ENCODE results near the gene TLR1.
A peak's percentile ranks its signal among the peaks of the same experiment; 100 is the strongest.
"Not testable (repeated sequence)": the region's sequence is repeated elsewhere in the genome, so short reads cannot be mapped to it uniquely, and the experiment has no call there.

The TLR1 gene

GRCh38 chr4:38804654-38805295 is at the start of gene TLR1:
TSS of gene TLR1 (minus strand) at chr4:38804791. CDS start at chr4:38798831, 5,960 bp downstream.
- peak; percentile 25 for DNase-seq

GRCh38 chr4:38846015-38846414 is 41.4 kb upstream of the TLR1 start:
- no peak for DNase-seq

GRCh38 chr4:38842994-38843393 is 38.4 kb upstream of the TLR1 start:
- DNase-seq = no peak

- DNase-seq = no peak
Observed at GRCh38 chr4:38837849-38838248, 33.3 kb upstream of the TLR1 start.

GRCh38 chr4:38837334-38837733 is 32.7 kb upstream of the TLR1 start:
- DNase-seq = no peak

GRCh38 chr4:38834570-38834969 is 30.0 kb upstream of the TLR1 start:
- no peak for DNase-seq

GRCh38 chr4:38832624-38833528 is 28.3 kb upstream of the TLR1 start:
- no peak for DNase-seq

- no peak for DNase-seq
Observed at GRCh38 chr4:38832206-38832605, 27.6 kb upstream of the TLR1 start.

GRCh38 chr4:38831653-38832052 is 27.1 kb upstream of the TLR1 start:
- DNase-seq = no peak

- DNase-seq = no peak
Observed at GRCh38 chr4:38829237-38829636, 24.6 kb upstream of the TLR1 start.

- no peak for DNase-seq
Observed at GRCh38 chr4:38823766-38824165, 19.2 kb upstream of the TLR1 start.

GRCh38 chr4:38822748-38823303 is 18.2 kb upstream of the TLR1 start:
- no peak for DNase-seq

- no peak for DNase-seq
Observed at GRCh38 chr4:38821739-38822138, 17.1 kb upstream of the TLR1 start.

GRCh38 chr4:38820329-38821061 is 15.9 kb upstream of the TLR1 start:
- DNase-seq = no peak

- DNase-seq = peak; percentile 4
Observed at GRCh38 chr4:38819569-38819968, 15.0 kb upstream of the TLR1 start.

- no peak for DNase-seq
Observed at GRCh38 chr4:38818441-38818976, 13.9 kb upstream of the TLR1 start.

- DNase-seq = no peak
Observed at GRCh38 chr4:38815885-38816782, 11.5 kb upstream of the TLR1 start.

GRCh38 chr4:38814386-38814785 is 9.8 kb upstream of the TLR1 start:
- no peak for DNase-seq

GRCh38 chr4:38811297-38811696 is 6.7 kb upstream of the TLR1 start:
- no peak for DNase-seq

GRCh38 chr4:38807462-38807861 is 2.9 kb upstream of the TLR1 start:
- not testable (repeated sequence) for DNase-seq

- DNase-seq = not testable (repeated sequence)
Observed at GRCh38 chr4:38806251-38806650, 1.7 kb upstream of the TLR1 start.
